ENCODE data around the gene SETD1B.
A peak's percentile ranks its signal among the peaks of the same experiment; 100 is the strongest.

Gene SETD1B

DNA sequence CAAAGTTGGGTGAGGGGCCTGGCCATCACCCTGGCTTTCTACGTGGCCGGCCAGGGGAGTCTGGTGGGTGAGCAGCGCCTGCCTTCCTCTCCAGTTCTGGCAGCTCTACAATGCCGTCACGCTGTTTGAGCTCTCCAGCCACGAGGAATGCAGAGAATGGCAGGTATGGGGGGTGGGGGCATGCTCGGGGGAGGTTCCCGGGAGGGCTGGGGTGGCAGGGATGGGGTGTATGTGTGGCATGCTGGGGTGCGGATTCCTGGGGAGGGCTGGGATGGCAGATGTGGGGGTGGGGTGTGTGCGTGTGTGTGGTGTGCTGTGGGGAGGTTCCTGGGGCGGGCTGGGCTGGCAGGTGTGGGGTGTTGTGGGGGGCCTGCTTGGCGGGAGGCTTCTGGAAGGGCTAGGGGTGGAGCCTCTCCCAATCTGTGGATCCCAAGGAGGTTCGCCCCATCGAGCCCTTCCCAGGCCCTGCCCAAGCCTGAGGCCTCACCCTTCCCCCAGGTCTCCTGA, 28.8 kb upstream of the SETD1B start:
- DNase-seq: no peak
- no peak overlapping the region for H3K27ac Mint-ChIP-seq
- no peak overlapping the region for H3K4me3 Mint-ChIP-seq
- no peaks in the 10 kb centered on the region for H3K27me3 Mint-ChIP-seq
- no peaks in the 10 kb centered on the region for H3K9me3 Mint-ChIP-seq
- H3K4me1 Mint-ChIP-seq (ENCODE audit: low read depth): peaks cover 18% of the 10 kb centered on the region
- H3K36me3 Mint-ChIP-seq (ENCODE audit: low read depth): peaks cover 42% of the 10 kb centered on the region

DNA sequence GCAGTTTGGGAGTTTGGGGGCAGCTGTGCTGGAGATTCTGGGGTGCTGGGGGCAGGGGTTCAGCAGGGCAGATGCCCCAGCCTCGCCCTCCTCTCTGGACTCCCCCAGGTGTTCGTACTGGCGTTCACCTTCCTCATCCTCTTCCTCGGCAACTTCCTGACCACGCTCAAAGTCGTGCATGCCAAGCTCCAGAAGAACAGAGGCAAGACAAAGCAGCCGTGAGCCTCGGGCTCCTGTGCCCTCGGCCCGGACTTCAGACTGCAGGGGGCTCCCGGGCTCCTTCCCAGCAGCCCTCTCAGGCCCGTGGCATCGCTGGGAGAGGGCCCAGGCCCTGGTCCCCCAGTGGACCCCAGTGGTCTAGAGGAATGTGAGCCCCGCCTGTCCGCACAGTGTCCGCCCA, 28.3 kb upstream of the SETD1B start:
- H3K27me3 Mint-ChIP-seq: no peaks in the 10 kb centered on the region
- no peak for DNase-seq
- peaks cover 21% of the 10 kb centered on the region for H3K4me1 Mint-ChIP-seq (ENCODE audit: low read depth)
- peaks cover 47% of the 10 kb centered on the region for H3K36me3 Mint-ChIP-seq (ENCODE audit: low read depth)
- no peak overlapping the region for H3K27ac Mint-ChIP-seq
- no peaks in the 10 kb centered on the region for H3K9me3 Mint-ChIP-seq
- no peak overlapping the region for H3K4me3 Mint-ChIP-seq

DNA sequence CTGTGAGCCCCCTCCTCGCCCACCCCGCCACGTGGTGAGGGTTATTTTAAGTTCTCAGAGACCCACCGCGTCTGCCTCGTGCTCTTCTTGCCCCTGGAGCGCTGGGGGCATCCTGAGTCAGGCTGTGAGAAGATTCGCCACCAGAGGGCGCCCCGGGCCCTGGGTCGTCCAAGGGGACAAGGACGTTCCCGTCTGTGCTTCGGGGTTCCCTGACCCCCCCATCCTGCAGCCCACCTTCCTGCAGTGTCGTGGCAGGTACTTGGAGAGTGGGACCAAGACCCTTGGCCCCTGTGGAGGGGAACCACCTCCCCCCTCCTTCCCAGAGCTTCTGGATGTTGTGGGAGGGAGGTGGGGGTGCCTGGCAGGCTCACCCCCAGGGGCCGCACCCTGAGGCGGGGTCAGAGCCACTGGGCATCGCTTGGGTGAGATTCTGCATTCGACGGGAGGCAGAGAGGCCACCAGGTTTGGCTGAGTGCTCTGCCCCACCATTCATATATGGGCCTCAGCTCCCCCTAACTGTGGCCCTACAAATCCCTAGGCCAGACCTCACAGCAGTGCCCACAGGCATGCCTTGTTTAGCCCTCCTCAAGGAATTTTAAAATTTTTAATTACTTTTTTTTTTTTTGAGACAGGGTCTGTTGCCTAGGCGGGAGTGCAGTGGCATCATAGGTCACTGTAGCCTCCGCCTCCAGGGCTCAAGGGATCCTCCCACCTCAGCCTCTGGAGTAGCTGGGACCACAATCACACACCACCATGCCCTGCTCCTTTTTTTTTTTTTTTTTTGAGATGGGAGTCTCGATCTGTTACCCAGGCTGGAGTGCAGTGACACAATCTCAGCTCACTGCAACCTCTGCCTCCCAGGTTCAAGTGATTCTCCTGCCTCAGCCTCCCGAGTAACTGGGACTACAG, 27.4 kb upstream of the SETD1B start:
- Mint-ChIP-seq H3K36me3 (ENCODE audit: low read depth) (peaks cover 57% of the 10 kb centered on the region), H3K27ac (peak overlapping the region; percentile 75), H3K9me3 (no peaks in the 10 kb centered on the region), H3K4me1 (ENCODE audit: low read depth) (peaks cover 31% of the 10 kb centered on the region), H3K27me3 (no peaks in the 10 kb centered on the region), H3K4me3 (no peak overlapping the region)
- DNase-seq: peak; percentile 95

DNA sequence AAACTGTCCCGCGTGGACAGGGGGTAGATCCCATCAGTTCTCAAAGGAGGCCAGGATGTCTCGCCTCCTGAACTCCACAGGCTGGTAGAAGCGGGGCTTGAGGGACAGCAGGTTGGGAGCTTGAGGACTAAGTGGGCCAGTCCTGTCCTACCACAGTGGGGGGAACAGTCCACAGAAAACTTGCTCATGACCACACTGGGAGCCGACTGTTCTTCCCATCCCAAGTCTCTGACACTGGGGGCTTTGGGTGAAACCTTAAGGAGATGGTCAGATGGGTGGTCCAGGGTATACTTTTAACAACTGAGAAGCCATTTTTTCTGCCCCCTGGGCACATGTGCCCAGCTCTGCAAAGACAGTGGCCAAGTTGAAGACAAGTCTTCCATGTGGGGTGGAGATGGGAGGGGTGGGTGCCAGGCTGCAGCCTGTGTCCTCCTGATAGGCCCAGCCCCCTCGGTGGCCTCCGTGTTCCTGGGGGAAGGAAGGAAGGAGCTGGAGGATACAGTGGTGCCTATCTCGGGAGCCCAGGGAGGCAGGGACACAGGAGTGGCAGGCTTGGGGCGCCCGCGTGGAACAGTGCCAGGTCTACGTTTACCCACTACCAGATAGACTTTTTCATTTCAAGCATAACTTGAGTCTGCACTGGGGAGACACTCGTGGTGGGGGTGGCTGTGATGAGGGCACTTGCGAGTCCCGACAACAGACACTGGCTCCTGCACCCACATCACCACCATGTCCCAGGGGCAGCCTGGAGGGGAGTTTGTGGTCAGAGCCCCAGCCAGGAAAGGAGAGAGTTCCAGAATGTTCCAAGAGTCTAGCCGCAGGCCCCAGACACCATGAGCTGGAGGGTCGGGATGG, 25.0 kb upstream of the SETD1B start:
- Mint-ChIP-seq H3K9me3 (no peaks in the 10 kb centered on the region), H3K27me3 (no peaks in the 10 kb centered on the region), H3K36me3 (ENCODE audit: low read depth) (peaks cover 70% of the 10 kb centered on the region), H3K4me3 (no peak overlapping the region), H3K4me1 (ENCODE audit: low read depth) (peaks cover 42% of the 10 kb centered on the region), H3K27ac (peak overlapping the region; percentile 99)
- DNase-seq: no peak

DNA sequence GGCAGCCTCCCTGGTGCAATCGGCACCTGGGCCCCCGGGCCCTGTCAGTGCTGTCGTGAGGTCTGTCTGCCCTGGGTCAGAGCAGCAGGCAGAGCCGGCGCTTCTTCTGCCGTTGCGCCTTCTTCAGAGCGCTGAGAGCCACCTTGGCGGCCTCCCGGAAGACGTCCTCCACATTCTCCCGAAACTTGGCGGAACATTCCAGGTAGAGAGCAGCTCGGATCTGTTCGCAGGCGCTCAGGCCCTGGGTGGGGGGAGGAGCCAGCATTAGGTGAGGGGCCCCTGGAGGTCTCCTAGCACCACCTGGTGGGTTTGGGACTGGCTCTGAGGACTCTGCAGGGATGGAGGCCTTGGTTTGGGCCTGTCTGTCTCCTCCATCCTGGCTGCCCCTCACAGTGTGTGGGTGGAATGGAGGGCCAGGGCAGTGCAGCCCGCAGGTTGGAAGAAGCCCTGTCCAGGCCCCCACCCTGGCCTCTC, 24.4 kb upstream of the SETD1B start:
- no peaks in the 10 kb centered on the region for H3K9me3 Mint-ChIP-seq
- no peaks in the 10 kb centered on the region for H3K27me3 Mint-ChIP-seq
- no peak overlapping the region for H3K4me3 Mint-ChIP-seq
- H3K36me3 Mint-ChIP-seq (ENCODE audit: low read depth): peaks cover 72% of the 10 kb centered on the region
- no peak for DNase-seq
- H3K4me1 Mint-ChIP-seq (ENCODE audit: low read depth): peaks cover 49% of the 10 kb centered on the region
- peak overlapping the region; percentile 99 for H3K27ac Mint-ChIP-seq

DNA sequence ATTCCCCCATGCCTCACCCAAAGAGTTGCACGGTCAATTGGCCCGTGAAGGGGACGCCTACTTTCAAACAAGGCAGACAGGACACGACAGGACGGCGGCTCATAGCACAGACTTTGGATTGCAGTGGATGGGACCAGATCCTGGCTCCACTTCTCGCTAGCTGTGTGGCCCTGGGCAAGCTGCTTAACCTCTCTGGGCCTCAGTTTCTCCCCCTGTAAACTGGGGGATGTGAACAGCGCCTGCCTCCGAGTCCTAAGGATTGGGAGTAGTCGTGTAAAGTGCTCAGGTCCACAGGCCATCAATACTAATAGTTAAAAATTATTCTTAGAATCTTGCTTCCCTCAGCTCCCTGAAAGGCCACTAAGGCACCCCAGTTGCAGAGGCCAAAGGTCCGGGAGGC, 23.4 kb upstream of the SETD1B start:
- peaks cover 77% of the 10 kb centered on the region for H3K36me3 Mint-ChIP-seq (ENCODE audit: low read depth)
- no peaks in the 10 kb centered on the region for H3K27me3 Mint-ChIP-seq
- peak overlapping the region; percentile 99 for H3K27ac Mint-ChIP-seq
- DNase-seq: no peak
- no peaks in the 10 kb centered on the region for H3K9me3 Mint-ChIP-seq
- H3K4me1 Mint-ChIP-seq (ENCODE audit: low read depth): peaks cover 58% of the 10 kb centered on the region
- H3K4me3 Mint-ChIP-seq: peak overlapping the region; percentile 10

DNA sequence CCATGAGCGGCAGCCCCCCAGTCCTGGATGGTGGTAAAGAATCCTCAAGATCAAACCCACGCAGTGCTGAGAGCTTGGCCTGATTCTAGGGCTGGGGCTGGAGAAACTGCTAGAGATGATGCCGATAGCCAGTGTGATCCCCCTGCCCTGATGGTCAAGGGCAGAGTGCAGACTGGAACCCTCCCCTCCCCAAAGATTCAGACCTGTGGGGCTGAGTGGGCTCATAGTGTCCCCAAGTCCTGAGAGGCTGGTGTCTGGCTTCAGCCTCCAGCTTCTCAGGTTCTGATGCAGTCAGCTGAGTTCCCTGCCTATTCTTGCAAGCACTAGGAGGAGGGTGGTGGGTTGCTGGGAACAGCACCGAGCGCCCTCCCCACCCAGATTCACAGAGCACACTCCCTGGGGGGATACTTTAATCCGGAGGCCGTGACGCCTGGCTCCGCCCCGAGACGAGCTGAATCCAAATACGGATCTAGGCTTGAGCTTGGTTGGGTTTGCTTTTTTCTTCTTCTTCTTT, 22.3 kb upstream of the SETD1B start:
- Mint-ChIP-seq H3K4me3 (peak overlapping the region; percentile 76), H3K9me3 (no peaks in the 10 kb centered on the region), H3K4me1 (ENCODE audit: low read depth) (peaks cover 61% of the 10 kb centered on the region), H3K36me3 (ENCODE audit: low read depth) (peaks cover 84% of the 10 kb centered on the region), H3K27ac (peak overlapping the region; percentile 99), H3K27me3 (no peaks in the 10 kb centered on the region)
- peak; percentile 48 for DNase-seq

DNA sequence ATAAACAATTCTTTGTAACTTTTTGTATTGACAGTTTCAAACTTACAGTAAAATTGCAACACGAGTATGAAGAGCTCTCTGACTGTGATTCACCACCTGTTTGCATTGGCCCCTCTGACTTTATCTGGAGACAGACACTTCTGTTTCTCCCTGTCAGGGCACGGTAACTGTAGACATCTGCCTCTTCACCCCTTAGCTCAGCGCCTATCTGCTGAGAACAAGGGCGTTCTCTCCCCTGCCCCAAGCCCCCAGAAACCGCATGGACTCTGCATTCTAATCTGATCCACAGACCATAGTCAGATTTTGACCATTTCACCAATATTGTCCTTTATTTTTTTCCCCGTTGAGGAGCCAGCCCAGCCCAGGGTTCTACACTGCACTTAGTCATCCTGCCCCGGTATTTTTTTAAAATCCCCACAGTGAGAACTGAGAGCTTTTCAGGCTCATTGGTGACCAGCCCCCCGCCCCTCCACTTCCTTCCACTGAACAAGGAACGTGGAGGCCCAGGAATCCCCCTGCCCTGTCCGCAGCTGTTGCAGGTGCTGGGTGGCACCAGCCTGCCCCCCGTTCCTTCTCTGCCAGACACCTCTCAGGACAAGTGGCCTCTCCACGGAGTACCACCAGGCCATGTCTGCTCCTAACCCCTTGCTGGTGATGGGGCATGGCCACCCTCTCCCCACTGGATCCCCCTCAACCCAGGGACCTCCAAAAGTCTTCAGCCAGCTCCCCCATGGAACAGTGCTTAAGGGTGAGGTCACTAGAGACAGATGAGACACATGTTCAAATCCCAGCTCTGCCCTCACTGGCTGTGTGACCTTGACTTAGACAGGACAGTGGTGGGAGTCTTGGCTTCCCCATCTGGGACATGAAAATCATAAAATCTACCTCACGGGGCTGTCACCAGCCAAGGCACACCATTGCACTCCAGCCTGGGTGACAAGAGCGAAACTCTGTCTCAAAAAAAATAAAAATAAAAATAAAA, 21.5 kb upstream of the SETD1B start:
- Mint-ChIP-seq H3K27ac (peak overlapping the region; percentile 99), H3K9me3 (no peaks in the 10 kb centered on the region), H3K27me3 (no peaks in the 10 kb centered on the region), H3K36me3 (ENCODE audit: low read depth) (peaks cover 89% of the 10 kb centered on the region), H3K4me1 (ENCODE audit: low read depth) (peaks cover 69% of the 10 kb centered on the region), H3K4me3 (peak overlapping the region; percentile 76)
- peak; percentile 75 for DNase-seq

DNA sequence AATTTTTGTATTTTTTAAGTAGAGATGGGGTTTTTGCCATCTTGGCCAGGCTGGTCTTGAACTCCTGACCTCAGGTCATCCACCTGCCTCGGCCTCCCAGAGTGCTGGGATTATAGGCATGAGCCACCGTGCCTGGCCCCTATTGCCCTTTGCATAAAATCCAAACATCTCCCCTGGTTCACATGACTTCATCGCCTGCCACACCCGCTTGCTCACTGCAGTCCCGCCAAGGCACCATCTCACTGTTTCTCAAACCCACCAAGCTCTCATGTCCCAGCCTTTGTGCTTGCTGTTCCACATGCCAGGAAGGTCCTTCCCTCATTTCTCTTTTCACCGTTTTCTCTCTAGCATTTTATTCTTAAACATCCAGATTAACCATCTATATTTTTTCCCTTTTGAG, 20.0 kb upstream of the SETD1B start:
- Mint-ChIP-seq H3K4me3 (peak overlapping the region; percentile 38), H3K9me3 (no peaks in the 10 kb centered on the region), H3K4me1 (ENCODE audit: low read depth) (peaks cover 81% of the 10 kb centered on the region), H3K36me3 (ENCODE audit: low read depth) (peaks cover 89% of the 10 kb centered on the region), H3K27ac (peak overlapping the region; percentile 99), H3K27me3 (no peaks in the 10 kb centered on the region)
- DNase-seq: no peak

DNA sequence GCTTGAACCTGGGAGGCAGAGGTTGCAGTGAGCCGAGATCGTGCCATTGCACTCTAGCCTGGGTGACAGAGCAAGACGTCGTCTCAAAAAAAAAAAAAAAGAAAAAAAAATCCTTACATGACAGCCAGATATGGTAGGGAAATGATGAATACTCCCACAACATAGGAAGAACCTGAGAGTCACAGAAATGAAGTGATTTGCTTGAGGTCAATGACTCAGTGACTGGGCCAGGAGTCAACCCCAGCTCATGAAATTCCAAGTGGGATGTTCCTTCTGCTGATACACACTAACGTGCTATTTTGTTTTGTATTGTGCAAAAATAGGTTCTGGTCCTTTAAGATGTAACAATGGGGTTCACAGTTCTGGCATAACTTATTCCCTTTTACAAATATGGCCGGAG, 19.3 kb upstream of the SETD1B start:
- H3K9me3 Mint-ChIP-seq: no peaks in the 10 kb centered on the region
- no peak for DNase-seq
- no peaks in the 10 kb centered on the region for H3K27me3 Mint-ChIP-seq
- H3K4me1 Mint-ChIP-seq (ENCODE audit: low read depth): peaks cover 86% of the 10 kb centered on the region
- H3K4me3 Mint-ChIP-seq: peak overlapping the region; percentile 62
- peaks cover 88% of the 10 kb centered on the region for H3K36me3 Mint-ChIP-seq (ENCODE audit: low read depth)
- H3K27ac Mint-ChIP-seq: peak overlapping the region; percentile 99

DNA sequence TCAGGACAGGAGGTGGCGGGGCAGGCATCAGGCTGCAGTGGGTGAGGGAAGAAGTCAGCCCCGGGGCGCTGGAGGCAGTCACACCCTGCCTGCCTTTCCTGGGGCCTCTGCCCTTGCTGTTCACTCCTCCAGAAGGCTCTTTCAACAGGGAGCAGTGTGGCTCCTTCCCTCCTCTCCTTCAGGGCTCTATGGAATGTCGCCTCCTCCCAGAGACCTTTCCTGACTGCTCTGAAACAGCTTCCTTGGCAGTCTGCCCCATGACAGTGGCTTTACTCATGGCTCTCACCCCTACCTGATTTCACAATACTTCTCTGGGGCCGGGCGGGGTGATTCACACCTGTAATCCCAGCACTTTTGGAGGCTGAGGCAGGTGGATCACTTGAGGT, 17.4 kb upstream of the SETD1B start:
- Mint-ChIP-seq H3K9me3 (no peaks in the 10 kb centered on the region), H3K4me3 (peak overlapping the region; percentile 56), H3K27ac (peak overlapping the region; percentile 100), H3K4me1 (ENCODE audit: low read depth) (peaks cover 92% of the 10 kb centered on the region), H3K36me3 (ENCODE audit: low read depth) (peaks cover 87% of the 10 kb centered on the region), H3K27me3 (no peaks in the 10 kb centered on the region)
- peak; percentile 68 for DNase-seq

DNA sequence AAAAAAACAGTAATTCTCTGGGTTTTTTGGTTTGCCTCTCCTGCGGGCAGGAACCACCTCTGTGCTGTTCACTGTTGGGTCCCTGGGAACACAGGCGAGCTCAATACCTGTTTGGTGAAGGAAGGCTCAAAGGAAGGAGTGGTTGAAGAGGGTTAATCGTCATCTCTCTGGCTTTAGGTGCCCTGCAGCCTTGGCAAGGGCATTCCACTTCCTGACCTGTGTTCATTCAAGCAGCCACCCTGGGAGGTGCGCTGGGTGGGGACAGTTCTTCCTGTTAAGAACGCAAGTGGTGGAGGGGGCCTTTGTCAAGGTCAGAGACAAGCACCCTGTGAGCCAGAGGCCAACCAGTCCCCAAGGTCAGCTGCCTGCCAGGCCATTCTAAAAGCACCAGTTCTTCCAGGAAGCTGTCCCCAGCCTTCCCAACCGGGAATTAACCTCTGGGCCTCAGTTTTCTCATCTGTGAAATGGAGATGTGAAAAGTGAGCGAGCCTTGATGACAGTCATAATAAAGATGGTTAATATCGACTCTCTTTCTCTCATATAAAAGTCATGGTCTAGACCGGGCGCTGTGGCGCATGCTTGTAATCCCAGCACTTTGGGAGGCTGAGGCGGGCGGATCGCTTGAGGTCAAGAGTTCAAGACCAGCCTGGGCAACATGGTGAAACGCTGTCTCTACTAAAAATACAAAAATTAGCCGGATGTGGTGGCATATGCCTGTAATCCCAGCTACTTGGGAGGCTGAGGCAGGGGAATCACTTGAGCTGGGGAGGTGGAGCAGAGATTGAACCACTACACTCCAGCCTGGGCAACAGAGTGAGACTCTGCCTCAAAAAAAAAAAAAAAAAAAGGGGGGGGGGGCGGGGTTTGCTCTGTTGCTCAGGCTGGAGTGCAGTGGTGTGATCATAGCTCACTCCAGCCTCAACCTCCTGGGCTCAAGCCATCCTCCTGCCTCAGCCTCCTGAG, 16.5 kb upstream of the SETD1B start:
- H3K4me3 Mint-ChIP-seq: peak overlapping the region; percentile 96
- DNase-seq: peak; percentile 60
- H3K27me3 Mint-ChIP-seq: no peaks in the 10 kb centered on the region
- H3K9me3 Mint-ChIP-seq: no peaks in the 10 kb centered on the region
- peak overlapping the region; percentile 100 for H3K27ac Mint-ChIP-seq
- peaks cover 92% of the 10 kb centered on the region for H3K4me1 Mint-ChIP-seq (ENCODE audit: low read depth)
- peaks cover 87% of the 10 kb centered on the region for H3K36me3 Mint-ChIP-seq (ENCODE audit: low read depth)
